GM21825 (cell line): ENCODE data around the gene PEX6.
A peak's percentile ranks its signal among the peaks of the same experiment; 100 is the strongest.

Experiments used
- ATAC-seq: cut with Tn5 transposase; IDR thresholded peaks from one replicate; pipeline ENCODE4 v1.9.1; 2021; ENCODE audit warnings: mild to moderate bottlenecking, moderate library complexity; ENCODE audit not compliant: unreplicated experiment

The PEX6 gene

DNA sequence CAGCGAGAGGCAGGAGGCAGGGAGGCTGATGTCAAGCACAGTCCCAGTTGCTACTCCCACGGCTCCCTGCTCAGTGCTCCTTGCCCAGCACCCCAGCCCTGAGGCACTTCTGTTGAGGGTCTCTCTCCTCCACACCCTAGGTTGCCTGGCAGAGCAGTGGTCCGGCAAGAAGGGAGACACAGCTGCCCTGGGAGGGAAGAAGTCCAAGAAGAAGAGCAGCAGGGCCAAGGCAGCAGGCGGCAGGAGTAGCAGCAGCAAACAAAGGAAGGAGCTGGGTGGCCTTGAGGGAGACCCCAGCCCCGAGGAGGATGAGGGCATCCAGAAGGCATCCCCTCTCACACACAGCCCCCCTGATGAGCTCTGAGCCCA lies 40.6 kb downstream of the PEX6 start:
- ATAC-seq, result no peak

DNA sequence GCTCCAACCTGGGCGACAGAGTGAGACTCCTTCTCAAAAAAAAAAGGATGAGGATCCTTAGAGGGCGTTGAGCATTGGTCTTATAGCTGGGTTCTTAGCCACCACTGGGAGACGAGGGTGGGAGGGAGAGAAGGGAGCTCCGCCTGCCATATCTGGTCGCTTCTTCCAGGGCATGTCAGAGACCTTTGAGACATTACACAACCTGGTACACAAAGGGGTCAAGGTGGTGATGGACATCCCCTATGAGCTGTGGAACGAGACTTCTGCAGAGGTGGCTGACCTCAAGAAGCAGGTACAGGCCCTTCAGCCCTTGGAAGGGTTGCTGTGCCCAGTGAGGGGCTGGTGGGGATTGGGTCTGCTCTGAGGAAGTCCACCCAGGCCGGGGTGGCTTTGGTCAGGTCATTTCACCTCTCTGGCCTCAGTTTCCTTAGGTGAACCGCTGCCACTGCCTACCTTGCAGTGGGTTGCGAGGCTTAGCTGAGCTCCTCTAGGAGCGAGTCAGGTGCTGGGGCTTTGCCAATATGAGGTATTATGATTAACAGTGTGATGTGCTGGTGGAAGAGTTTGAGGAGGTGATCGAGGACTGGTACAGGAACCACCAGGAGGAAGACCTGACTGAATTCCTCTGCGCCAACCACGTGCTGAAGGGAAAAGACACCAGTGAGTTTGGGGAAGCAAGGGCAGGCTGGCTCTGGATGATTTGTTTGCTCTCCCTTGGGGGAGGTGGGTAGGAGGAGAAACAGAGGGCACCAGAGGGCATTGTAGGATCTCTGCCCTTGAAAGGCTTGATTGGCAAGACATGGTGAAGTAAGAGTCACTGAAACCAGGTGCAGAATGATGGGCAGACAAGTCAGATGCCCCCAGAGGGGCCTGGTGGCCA lies 41.2 kb downstream of the PEX6 start:
- ATAC-seq, result no peak

DNA sequence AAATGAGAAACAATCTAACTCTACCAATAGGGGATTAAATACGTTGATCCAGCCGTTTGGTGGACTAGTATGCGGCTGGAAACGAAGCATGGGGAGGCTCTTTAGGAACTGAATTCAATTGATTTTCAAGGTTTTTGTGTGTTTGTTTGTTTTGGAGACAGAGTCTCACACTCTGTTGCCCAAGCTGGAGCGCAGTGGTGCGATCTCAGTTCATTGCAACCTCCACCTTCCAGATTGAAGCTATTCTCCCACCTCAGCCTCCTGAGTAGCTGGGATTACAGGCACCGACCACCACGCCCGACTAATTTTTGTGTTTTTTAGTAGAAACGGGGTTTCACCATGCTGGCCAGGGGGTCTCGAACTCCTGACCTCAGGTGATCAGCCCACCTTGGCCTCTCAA lies 42.6 kb downstream of the PEX6 start:
- no peak for ATAC-seq

DNA sequence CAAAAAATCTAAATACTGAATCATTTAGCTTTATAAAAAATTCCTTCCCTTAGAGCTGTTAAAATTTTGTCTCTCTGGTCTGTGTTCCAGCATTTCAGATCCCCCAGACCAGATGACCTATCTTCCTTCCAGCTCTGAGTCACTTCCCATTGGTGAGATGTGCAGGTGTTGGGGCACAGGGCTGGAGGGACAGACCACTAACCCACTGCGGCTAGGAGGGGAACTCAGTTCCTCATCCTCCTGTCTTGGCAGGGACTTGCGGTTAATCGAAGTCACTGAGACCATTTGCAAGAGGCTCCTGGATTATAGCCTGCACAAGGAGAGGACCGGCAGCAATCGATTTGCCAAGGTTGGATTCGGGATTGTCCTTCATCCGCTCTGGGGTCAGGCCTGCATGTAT lies 43.7 kb downstream of the PEX6 start:
- no peak for ATAC-seq

DNA sequence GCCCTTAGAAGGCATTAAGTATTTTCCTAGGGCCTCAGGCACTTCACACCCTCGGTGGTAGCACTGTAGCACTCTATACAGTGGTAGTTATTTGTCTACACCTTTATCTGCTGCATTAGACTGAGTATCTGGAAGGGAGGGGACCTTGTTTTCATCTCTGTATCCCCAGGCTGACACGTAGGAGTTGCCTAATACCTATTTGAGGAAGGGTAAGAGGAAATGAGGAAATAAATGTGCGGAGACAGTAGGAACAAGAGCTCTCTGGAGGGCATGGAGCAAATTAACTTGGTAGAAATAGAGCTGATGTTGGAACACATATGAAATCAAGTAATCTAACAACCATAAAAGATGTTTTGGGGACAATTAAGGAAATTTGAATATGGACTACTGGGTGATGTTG lies 45.8 kb downstream of the PEX6 start:
- no peak for ATAC-seq

DNA sequence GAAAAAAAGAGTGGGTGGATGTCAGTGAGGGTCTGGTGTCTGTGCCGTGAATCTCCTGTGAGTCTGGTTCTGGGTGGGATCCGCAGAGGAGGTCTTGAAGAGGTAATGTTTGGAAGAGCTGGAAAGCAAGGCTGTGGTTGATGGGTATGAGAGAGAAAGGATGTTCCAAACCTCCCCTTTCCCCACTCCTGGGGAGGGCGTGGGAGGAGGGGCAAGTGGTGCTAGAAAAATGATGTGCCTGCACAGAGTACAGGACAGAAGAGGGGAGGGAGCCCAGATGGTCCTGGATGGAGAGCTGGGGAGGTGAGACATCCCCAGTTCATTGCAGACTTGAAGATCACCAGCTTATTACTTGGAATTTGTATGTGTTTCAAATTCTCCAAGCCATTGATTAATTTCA lies 46.6 kb downstream of the PEX6 start:
- no peak for ATAC-seq

DNA sequence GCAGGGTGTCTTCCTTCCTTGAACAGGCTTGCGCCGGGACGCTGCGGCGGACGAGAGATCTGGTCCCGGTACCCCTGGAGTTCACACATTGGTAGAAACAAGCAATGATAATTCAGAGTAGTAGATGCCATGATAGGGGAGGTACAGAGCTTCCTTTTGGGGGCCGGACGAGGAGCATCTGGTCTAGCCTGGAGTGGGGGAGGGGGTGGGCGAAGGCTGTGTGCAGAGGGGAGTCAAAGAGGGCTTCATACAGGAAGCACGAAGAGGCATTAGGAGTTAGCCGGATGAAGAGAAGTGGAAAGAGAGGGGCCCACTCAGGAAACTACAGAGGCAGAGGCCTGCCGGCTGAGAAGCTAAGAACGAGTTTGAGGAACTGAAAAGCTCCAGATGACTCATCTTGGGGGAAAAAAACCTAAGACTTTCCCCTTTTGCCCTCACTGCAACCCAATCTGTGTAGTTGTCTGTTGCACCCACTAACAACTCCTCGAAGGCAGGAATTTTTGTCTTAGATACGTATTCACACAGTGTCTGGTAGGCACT lies 49.1 kb downstream of the PEX6 start:
- peak; percentile 52 for ATAC-seq

DNA sequence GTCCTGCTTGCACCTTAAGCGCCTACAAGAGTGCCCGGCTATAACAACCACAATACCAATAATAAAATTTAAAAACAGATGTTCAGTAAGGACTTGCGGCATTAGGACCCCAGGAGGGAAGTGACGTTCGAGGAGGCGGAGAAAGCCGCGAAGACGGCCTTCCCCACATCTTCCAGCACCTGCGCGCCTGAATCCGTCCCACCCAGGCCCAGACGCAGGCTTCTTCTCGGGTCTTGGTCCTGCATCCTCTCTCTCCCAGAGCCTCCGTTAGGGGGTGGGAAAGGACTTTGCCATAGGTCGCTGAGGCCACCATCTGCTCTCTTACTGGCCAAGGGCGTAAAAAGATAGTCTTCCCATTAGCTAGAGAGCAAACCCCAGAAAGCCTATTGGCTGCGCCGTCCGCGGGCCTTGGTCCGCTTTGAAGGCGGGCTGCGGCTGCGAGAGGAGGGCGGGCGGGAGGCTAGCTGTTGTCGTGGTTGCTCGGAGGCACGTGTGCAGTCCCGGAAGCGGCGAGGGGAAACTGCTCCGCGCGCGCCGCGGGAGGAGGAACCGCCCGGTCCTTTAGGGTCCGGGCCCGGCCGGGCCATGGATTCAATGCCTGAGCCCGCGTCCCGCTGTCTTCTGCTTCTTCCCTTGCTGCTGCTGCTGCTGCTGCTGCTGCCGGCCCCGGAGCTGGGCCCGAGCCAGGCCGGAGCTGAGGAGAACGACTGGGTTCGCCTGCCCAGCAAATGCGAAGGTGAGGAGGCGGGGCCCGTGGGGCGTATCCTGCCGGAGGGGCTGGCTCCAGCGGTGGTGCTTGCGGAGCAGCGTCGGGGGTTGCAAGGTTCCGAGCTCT lies 49.8 kb downstream of the PEX6 start, which contains the start of gene CNPY3:
CNPY3 (plus strand) TSS at position 495 of the 835 bp plus-strand sequence; CDS start at position 586, 91 bp downstream.
- peak; percentile 68 for ATAC-seq

DNA sequence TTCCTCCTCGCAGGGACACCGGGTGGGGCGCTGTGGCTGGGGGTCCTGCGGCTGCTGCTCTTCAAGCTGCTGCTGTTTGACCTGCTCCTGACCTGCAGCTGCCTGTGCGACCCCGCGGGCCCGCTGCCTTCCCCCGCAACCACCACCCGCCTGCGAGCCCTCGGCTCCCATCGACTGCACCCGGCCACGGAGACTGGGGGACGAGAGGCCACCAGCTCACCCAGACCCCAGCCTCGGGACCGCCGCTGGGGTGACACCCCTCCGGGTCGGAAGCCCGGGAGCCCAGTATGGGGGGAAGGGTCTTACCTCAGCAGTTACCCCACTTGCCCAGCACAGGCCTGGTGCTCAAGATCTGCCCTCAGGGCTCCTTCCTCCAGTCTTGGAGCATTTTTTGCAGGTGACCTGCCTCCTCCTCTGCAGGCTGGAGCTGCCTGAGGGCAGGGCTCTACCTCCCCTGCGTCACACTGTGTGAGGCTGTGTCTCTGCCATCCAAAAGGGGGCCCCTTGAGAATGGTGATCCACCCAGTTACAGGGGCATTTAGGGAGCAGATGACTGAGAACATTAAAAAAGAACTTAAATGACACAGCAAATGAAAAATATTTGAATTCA lies 53.6 kb downstream of the PEX6 start:
- ATAC-seq, result no peak

DNA sequence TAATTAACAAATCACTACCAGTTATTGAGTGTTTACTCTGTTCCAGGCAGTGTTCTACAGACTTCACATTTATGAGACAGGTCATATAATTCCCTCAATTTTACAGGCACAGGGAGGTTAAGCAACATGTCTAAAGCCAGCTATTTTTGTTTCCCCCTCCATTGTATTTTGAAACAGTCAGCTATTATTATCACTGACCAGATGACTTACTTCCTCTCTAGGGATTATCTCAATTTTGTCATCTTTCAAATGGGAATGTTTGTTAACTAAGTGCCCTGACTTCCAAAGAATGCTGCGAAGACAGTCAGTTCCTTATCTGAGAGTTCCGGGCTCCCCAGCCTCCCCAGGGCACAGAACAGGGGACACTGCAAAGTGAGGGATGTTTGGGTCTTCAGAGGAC lies 55.3 kb downstream of the PEX6 start:
- ATAC-seq, result no peak

DNA sequence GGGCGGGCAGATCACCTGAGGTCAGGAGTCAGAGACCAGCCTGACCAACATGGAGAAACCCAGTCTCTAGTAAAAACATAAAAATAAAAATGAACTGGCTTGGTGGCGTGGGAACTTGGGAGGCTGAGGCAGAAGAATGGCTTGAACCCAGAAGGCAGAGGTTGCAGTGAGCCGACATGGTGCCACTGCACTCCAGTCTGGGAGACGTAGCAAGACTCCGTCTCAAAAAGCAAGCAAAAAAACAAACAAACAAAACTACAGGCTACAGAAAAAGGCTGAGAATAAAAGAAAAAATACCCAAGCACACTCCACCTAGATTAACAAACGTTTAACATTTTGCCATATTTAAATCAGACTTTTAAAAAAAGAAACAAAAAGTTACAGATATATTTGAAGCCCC lies 57.2 kb downstream of the PEX6 start:
- ATAC-seq, result no peak

DNA sequence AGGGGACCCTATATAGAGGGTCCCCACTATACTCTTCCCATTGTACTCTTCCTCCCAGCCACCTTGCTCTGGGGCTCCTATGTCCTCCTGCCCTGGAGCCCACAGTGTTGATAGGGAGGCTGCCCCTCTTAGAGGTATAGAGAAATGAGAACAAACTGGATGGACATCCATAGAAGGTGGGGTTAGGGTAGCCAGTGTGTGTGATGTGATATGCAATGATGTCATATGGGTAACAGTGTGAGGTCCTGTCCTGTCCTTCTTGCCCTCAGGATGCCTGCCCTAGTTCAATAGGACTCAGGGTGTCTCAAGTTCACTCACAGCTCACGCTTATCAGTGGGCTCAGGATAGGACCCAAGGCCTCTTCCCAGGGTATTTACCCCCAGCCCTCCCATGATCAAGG lies 62.7 kb downstream of the PEX6 start:
- ATAC-seq, result no peak

DNA sequence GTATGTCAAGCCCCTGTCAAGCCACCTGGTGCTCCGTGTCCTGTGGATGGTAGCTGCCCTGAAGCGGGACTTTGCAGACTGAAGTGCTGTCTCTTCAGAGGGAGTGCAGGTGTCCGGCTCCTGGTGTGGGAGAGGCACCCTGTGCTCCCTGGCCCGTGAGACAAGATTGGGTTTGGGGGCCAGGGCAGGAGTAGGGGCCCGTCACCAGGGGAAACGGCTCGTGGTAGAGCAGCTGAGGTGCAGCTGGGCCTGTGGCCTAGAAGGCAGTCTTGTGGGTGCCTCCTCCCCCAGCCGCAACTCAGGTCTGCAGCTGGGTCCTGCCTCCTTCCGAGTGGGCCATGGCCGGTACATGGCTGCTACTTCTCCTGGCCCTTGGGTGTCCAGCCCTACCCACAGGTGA lies 63.2 kb downstream of the PEX6 start, which contains the start of gene PTCRA:
PTCRA (plus strand) TSS at position 322 of the 400 bp plus-strand sequence; CDS start at position 339, 17 bp downstream.
- ATAC-seq, result no peak

DNA sequence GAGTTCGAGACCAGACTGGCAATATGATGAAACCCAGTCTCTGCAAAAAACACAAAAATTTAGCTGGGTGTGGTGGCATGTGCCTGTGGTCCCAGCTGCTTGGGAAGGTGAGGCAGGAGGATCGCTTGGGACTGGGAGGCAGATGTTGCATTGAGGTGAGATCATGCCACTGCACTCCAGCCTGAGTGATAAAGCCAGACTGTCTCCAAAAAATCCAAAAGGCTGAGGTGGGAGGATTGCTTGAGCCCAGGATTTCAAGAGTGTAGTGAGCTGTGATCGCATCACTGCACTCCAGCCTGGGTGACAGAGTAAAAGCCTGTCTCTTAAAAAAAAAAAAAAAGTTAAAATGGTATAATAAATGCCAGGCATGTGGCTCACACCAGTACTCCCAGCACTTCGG lies 64.4 kb downstream of the PEX6 start:
- ATAC-seq, result no peak
